Stimulated activated CD4-positive, alpha-beta T cell treated with anti-CD3 and anti-CD28 coated beads, Interleukin-1b, Interleukin-23, amount 100 ng/mL, for 4 hours (primary cell): ENCODE results near the gene SH3BP4.
A peak's percentile ranks its signal among the peaks of the same experiment; 100 is the strongest.

ENCODE experiments used
- DNase-seq, 2 donors: peaks; one replicate each; pipeline ENCODE4 v3.0.0-alpha.2; 2020; ENCODE audit warnings: low read depth in 2 of 2

The SH3BP4 gene

GRCh38 chr2:234951664-234952269 is at the start of gene SH3BP4:
TSS of gene SH3BP4 (plus strand) at chr2:234952017. CDS start at chr2:235035003, 82,986 bp downstream.
- DNase-seq = peak in 1 of 2 donors; percentile 50

- DNase-seq = no peak
Measured at GRCh38 chr2:234904785-234905184, 47.0 kb upstream of the SH3BP4 start.

GRCh38 chr2:234905547-234906265 is 46.1 kb upstream of the SH3BP4 start:
- no peak for DNase-seq

- DNase-seq = no peak
Measured at GRCh38 chr2:234910186-234910679, 41.6 kb upstream of the SH3BP4 start.

GRCh38 chr2:234911271-234911670 is 40.5 kb upstream of the SH3BP4 start:
- DNase-seq = no peak

- DNase-seq = no peak
Measured at GRCh38 chr2:234912437-234912836, 39.4 kb upstream of the SH3BP4 start.

GRCh38 chr2:234913208-234913626 is 38.6 kb upstream of the SH3BP4 start:
- no peak for DNase-seq

- DNase-seq = no peak
Measured at GRCh38 chr2:234914371-234915154, 37.3 kb upstream of the SH3BP4 start.

GRCh38 chr2:234916674-234917073 is 35.1 kb upstream of the SH3BP4 start:
- no peak for DNase-seq

GRCh38 chr2:234917211-234917975 is 34.4 kb upstream of the SH3BP4 start:
- DNase-seq = no peak

GRCh38 chr2:234919711-234920110 is 32.1 kb upstream of the SH3BP4 start:
- no peak for DNase-seq

GRCh38 chr2:234920836-234921235 is 31.0 kb upstream of the SH3BP4 start:
- DNase-seq = no peak

- no peak for DNase-seq
Measured at GRCh38 chr2:234929002-234929401, 22.8 kb upstream of the SH3BP4 start.

- no peak for DNase-seq
Measured at GRCh38 chr2:234930397-234930796, 21.4 kb upstream of the SH3BP4 start.

- no peak for DNase-seq
Measured at GRCh38 chr2:234931371-234931770, 20.4 kb upstream of the SH3BP4 start.

GRCh38 chr2:234932591-234933168 is 19.1 kb upstream of the SH3BP4 start:
- DNase-seq = no peak

- DNase-seq = no peak
Measured at GRCh38 chr2:234935311-234935710, 16.5 kb upstream of the SH3BP4 start.

GRCh38 chr2:234939576-234939975 is 12.2 kb upstream of the SH3BP4 start:
- no peak for DNase-seq

- no peak for DNase-seq
Measured at GRCh38 chr2:234939996-234940395, 11.8 kb upstream of the SH3BP4 start.

GRCh38 chr2:234940527-234940926 is 11.3 kb upstream of the SH3BP4 start:
- DNase-seq = no peak

GRCh38 chr2:234945339-234945873 is 6.4 kb upstream of the SH3BP4 start:
- no peak for DNase-seq
